Islet of Langerhans (tissue), 1 donor: ENCODE data around the gene MSLN.

Source experiments
- FAIRE-seq: peaks from one replicate; lab custom pipeline; 2011; peaks lifted over from hg19 to GRCh38; lab: Jason Lieb, UNC

The MSLN gene

DNA sequence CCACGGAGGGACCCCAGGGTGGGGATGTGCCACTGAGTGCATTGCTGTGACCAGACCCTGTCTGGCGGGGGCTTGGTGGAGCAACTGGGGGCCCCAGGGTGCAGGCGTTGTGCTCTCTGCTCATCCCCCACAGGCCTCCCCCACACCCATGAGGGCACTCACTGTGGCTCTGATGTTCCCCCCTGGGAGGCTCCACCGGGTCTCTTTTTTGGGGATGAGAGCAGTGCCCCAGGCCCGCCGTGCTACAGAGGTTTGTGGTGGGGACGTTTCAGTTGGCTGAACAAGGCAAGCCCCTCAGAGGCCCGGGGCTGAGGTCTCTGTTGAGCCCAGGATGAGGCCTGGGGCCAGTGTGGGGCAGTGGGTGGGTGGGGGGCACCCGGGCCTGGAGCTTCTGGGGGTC, 36.8 kb upstream of the MSLN start:
- FAIRE-seq: no peak

DNA sequence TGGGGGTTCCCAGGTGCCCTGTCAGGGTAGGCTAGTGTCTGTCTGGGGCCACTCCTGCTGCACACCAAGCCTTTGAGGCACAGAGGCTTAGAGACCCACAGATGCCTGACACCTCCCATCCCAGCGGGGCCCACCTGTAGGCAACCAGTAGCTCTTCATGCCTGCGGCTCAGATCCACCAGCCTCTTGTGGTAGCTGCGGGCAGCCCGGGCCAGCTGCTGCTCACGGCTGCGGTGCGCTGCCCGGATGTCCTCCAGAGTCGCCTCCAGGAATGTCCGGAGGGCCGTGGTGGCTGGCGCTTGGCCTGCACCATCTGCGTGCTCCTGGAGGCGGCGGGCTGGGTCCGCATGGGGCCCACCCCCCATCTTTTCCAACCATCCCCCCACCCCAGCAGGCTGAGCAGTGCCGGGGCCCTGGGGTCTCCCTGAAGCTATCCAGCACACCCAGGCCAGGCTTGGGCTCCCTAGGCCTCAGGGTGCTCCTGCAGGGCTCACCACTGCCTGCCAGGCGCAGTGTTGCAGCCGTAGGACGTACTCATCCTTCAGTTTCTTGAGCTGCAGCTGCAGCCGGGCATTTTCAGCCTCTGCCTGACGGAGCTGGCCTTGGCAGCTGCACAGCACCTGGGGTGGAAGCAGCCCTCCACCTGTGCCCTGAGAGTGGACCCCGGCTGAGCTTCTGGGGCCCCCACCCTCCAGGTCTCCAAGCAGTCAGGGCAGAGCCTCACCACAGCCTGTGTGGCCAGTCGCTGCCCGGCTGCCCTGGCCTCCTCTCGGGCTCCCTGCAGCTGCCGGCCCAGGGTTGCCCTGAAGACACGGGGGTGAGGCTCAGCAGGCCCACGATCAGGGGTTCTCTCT, 36.1 kb upstream of the MSLN start:
- no peak for FAIRE-seq

DNA sequence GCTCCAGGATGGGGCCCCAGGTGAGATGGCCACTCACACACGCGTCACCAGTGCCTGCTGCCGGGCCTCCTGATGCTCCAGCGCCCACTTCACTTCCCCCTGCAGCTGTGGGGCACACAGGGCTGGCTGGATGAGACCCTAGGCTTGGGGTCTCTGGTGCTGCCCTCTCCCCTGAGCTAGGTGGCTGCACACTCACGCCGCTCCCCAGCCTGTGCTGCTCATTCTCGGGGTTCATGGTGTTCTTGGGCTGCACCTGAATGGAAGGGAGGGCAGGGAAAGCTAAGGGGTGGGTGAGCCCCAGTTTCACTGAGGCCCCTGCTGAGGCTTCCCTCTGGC, 35.5 kb upstream of the MSLN start:
- FAIRE-seq: no peak

DNA sequence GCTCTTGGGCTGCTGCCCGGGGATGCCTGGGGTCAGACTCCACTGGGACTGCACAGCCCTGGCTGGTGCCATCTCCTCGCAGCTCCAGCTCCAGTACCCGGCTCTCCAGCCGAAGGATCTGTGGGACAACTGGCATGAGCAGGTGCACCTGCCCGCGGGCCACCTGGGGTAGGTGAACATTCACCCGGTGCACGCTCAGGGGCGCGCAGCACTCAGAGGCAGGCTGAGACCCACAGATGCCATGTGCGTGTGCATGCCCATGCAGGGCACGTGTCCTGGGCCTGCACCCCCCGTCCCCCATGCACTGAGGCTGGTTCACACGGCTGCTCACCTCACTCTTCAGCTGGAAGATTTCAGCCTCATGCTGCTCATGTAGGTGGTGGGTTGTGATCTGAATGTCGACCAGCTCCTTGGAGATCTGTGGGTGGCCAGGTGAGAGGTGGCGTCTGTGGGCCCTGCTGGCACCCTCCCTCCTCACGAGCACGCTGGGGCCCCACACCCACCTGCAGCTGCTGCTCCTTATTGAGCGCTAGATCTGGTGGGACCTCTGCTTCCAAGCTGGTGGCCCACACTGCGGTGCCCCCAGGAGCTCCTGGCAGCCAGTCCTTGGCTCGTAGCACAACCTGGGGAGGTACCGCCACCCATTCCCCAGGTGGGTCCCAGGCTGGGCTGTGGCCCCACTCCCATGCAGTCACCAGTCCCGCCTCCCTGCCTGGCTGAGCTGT, 34.9 kb upstream of the MSLN start:
- FAIRE-seq: no peak

DNA sequence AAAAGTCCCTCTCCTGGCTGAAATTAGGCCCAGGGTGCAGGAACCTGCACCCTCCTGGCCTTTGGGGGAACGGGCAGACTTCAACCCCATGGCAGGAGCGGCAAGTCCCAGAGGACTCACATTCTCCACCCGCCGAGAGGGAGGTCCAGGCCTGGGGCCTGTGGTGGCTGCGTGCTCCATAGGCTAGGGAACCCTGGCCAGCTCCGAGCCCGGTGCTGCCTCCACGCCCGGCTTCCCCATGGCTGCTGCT, 34.4 kb upstream of the MSLN start:
- FAIRE-seq: no peak

DNA sequence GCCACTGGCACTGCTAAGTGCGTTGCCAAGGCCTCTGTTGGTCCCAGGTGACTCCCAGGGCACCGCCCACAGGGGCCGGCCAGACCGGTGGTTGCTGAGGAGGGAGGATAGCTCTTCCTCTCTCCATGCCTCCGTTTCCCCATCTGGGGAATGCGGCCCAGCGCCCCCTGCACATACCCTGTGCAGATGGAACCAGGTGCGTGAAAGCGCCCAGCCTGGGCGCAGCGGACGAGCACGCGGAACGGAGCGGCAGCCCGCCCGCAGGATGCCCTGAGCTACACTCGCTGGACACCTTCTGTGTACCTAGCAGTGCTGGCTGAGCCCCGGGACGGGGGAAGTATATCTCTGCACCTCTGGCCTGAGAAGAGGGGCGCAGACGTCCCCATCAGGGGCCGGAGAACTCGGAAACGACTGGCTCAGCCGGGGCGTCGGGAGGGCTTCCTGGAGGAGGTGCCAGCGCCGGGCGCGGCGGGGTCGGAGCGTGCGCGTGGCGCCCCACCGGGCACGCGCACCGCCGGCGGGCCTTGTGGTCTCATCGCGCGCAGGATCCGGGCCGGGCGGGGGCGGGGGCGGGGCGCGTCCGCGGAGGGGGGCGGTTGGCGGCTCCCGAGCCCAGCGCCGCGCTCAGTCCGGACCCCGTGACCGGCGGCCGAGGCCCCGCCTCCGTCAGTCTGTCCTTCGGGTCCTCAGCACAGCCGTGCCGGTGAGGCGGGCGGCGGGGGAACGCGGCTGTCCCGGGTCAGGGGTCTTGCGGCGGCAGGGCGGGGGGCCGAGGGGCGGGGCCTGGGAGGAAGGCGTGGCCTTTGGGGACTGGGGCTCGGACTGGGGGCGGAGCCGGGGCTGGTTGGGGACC, 33.9 kb upstream of the MSLN start, which contains the start of the genes CCDC78 and HAGHL:
Gene CCDC78, minus strand, starts transcription at position 6 of the 853 bp plus-strand sequence. CDS start 76 bp downstream, outside the sequence.
Gene HAGHL, plus strand, starts transcription at position 669 of the 853 bp plus-strand sequence. CDS start 404 bp downstream, outside the sequence.
- FAIRE-seq: no peak

DNA sequence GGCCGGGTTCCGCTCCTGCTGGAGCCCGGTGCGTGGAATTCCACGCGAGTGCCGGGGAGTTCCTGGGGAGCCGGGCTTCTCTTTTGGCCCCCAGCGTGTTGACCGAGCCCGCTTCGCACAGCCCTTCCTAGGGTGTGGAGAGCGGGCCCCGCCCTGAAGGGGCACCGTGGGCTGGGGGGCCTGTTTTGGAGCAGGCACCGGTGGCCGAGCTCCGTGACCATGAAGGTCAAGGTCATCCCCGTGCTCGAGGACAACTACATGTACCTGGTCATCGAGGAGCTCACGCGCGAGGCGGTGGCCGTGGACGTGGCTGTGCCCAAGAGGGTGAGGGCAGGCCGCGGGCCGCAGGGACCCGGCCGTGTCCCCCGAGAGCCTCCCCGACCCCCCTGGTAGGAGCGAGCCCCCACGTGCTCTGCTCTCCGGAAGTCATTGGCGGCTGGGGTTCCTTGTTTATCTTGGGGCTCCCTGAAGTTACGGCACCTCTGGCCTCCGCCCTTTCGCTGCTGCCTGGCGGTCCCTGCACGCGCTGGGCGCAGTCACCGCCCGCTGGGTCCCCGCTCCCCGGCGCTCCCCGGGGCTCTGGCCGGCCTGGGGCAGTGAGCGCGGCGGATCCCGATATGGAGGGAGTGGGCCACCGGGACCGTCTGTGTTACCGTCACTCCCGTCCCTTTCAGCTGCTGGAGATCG, 33.1 kb upstream of the MSLN start:
- no peak for FAIRE-seq

DNA sequence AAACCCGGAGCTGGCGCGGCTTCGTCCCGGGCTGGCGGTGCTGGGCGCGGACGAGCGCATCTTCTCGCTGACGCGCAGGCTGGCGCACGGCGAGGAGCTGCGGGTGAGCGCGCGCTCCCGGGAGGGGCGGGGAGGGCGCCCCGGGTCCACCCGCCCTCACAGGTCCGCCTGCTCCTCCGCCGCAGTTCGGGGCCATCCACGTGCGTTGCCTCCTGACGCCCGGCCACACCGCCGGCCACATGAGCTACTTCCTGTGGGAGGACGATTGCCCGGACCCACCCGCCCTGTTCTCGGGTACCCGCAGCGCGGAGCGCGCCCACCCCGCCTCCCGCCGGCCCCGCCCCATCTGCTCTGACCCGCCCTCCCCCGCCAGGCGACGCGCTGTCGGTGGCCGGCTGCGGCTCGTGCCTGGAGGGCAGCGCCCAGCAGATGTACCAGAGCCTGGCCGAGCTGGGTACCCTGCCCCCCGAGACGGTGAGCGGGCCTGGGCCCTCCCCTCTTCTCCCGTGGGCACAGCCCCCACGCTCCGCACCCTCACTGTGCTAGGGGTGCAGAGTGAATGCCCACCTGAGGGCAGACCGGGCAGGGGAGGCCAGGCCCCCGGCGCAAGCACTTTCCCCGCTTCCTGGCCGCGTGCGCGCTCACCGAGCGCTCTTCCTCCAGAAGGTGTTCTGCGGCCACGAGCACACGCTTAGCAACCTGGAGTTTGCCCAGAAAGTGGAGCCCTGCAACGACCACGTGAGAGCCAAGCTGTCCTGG, 32.2 kb upstream of the MSLN start:
- FAIRE-seq: no peak

DNA sequence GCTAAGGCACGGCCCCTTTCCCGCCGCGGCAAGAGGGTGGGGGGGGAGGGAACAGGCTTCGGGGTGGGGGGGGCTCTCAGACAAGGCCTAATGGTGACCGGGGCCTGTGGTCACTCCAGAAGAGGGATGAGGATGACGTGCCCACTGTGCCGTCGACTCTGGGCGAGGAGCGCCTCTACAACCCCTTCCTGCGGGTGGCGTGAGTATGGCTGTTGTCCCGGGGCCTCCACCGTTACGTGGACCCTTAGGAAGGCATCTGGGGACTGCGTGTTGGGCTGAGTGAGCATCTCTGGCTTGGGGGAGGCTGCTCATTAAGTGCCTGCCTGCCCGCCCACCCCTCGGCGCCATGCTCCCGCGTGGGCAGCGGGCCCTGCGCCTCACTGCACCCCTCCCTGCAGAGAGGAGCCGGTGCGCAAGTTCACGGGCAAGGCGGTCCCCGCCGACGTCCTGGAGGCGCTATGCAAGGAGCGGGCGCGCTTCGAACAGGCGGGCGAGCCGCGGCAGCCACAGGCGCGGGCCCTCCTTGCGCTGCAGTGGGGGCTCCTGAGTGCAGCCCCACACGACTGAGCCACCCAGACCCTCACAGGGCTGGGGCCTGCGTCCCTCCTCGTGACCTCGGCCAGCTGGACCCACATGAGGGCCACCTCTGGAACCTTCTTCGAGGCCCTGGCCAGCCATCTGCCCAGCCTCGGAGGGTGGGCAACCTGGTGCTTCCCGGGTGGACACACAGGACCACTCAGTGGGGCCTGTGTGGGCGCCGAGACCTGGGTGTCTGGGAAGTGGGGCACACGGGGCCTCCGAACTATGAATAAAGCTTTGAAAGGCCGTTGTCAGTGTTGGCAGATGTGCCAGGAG, 31.4 kb upstream of the MSLN start:
- no peak for FAIRE-seq

DNA sequence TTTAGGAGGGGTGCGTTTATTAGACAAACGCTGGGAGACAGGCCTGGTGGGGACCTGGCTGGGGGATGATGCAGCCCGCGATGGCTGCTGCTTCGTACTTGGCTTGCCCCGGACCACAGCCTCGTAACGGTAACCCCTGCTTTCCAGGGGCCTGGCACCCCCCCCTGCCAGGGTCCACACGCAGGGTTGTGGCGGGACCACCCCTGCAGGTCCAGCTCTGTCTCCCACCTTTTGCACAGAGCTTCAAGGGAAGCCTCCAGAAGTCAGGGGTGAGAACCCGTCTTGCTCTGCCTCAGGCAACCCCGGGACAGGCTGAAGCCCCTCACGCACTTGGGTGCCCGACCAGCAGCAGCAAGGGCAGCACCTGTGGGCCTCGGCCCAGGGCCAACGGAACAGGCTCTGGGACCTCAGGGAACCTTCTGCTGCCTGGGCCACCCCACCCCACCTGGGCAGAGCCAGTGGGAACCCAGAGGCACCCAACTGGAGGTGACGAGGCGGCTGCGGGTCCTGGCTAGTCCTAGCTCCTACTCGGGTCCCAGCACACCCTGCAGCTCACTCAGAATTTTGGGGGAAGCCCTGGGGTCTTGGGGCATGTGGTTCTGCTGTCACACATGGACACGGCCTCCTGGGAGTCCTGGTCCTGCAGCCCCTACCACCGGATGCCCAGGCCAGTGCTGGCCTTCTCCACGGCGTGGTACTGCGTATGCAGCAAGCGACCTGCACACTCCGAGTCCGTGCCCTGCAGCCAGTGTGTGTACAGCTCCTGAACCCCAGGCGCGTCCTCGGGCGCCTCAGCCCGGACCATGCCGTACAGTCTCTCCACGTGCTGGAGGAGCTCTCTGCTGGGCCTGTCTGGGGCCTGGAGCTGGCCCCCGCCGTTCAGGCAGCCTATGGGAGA, 30.5 kb upstream of the MSLN start:
- no peak for FAIRE-seq

DNA sequence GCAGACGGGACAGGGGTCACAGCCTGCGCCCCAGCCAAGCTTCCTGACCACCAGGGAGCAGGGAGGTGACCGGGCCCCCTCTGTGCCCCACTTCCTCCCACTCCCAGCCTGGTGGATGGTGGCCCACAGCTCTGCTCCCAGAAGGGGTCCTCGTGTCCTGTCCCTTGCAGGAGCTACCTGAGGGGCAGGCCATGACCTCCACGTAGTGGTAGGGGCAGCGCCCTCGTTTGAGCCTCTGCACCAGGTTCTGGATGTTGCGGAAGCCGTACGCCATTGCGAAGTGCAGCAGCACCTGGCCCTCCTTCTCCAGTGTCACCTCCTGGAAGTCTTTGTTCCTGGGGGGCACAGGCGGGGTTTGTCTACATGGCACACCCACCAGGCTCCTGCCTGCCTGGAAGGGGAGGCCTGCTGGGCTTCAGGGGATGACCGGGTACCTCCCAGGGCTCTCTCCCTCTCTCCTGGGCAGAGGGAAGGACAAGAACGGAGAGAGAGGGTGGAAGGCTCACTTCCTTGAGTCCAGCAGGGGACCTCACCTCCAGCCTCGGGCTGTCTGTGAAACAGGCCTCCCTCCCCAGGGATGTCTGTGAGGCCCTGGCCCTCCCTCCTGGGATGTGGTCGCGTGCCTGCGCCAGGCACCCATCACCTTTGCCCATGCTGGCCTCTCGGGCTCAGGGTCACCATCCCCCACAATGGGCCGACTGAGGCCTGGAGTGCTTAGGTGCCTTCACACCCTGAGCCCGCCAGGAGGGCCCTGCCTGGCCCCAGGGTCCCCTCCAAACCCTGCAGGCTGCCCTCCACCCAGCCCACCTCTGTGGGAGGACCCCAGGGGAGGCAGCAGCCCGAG, 29.6 kb upstream of the MSLN start:
- no peak for FAIRE-seq

DNA sequence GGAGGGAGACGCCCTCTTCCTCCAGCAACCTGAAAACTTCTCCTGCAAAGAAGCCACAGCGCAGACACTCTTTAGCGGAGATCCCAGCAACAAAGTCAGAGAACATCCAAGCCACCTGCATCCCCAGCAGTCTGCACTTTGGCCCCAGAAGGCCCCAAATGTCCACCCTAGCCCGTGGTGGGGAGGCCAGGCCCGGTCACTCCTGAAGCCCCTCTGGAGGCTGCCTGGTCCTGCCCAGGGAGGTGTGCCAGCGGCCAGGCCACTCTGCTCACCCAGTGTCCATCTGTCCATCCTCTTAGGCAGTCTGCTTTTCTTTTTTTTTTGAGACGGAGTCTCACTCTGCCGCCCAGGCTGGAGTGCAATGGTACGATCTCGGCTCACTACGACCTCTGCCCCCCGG, 28.2 kb upstream of the MSLN start:
- FAIRE-seq: no peak

DNA sequence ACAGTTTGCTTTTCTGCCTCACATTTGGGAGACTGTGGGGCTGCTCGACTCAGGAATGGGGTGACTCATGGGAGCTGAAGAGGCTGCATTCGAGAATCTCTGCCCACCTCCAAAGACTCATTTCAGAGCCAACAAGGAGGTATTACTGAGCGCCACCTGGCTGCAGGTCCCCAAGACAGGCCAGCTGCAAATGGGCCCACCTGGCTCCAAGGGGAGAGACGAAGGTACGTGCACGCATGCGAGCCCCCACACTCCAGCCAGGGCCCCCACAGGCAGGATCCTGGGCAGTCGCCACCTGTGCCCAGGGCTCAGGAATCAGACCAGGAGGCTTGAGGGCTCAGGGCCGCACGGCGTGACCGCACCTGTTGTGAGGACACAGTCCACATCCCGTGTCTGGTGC, 27.6 kb upstream of the MSLN start:
- FAIRE-seq: no peak

DNA sequence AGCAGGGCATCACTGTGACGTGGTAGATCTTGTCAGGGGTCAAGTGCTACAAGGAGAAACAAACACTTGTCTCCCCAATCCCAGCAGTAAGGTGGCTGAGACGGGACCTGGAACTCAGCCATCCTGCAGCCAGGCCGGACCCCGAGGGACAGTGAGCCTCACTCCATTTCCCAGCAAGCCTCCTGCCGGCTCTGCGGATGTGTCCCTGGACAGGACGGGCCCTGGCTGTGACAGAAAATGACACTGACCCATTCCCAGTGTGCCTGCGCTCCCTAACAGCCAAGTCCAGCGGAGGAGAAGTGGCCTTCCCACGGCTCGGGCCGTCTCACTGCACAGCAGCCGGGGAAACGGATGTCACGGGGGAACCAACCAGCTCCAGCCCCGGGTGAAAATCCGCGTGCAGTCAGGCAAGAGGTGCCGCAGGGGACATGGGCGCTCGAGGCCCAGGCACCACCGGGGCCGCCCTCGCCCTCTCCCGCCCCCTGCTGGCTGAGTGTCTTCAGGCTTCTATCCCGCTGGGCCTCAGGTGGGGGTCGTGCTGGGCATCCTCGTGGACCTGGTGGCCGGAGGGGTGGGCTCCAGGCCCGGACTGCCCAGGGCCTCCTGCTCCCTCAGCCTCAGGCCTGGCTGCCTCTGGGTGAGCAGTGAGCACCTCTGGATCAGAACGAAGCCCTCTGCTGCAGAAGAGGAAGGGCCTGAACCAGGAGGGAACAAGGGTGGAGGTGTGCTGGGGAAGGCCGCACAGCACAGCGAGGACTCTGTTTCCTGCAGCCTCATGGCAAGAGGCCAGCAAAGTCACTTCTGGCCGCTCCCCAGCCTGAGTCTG, 26.9 kb upstream of the MSLN start:
- FAIRE-seq: no peak

DNA sequence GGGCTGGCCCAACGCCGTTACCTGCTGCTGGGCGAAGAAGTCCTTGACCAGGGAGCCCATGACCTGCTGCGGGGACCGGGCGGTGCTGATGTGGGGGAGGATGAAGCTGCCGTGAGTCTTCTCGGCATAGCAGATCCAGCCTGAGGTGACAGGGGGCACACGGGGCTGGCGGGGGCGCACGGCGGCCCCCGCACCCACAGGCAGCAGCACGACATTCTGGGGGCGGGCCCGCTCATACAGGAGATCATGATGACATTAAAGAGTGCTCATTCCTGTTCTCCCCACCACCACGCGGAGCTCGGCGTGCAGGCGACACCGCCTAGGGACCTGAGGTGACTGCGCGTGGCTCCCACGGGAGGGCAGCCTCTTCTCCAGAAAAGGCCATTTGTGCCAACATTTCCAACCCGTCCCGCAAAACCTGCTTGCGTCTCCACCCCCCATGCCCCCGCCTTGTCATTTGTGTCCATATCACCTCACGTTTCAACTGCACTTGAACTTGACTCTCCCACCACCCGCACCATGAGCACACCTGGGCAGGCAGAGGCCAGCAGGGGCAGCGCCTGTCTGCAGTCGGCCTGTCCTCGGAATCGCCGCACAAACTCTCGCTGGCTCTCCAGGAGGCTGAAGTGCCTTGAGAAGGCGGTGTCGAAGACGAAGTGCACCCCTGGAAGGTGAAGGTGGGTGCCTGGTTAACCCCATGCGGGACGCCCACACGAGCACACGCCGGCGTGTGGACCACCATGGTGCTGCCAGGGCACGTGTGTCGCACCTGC, 26.1 kb upstream of the MSLN start:
- FAIRE-seq: no peak

DNA sequence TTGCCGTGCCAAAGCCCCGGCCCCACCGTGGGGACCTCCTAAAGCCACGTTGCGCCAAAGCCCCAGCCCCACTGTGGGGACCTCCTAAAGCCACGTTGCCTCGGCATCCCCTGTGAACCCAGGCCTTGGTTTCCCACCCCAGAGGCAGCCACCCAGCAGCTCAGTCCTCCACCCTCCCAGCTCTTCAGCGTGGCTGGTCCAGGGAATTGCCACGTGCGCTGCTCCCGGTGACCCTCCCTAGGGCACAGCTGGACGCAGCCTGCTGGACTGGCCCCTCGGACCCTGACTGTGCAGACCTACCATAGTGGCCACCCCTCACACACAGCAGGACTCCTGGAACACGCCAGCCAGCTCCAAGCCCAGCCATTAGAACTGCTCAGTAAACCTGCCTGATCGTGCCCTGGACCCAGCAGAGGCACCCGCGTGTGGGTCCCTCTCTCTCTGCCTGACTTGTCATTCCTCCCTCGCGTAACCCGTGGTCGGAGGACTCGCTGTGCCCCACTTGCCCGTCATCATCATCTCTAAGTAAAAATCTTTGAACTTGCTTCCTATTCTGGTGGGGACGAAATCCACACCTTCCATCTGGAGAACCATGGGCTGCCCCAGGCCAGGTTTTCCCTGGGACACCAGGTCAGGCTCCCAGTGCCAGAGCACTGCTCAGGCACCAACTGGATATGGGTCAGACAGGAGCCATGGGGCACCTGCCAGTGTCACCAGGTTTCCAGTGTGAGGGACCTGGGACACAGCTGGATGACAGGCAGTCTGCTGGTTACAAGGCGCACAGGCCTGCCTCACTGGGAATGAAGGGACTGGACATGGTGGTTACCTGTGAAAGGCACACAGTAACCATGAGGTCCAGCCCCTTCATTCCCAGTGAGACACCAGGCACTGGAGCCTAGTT, 25.3 kb upstream of the MSLN start:
- FAIRE-seq: no peak
